SU-DHL-6 (cell line): ENCODE data around the gene STK32C.

ENCODE experiments used
- H2AFZ ChIP-seq: fragments of 200-600 bp; sonication (generic); 2 replicates; pipeline ENCODE4 v1.6.1; 2014; ENCODE audit warnings: low read depth, mild to moderate bottlenecking, moderate library complexity, mixed read lengths, antibody characterized with exemption, low read length; ENCODE audit not compliant: severe bottlenecking
- H3F3A ChIP-seq: fragments of 200-600 bp; shearing (Covaris generic); 2 replicates; pipeline ENCODE4 v1.6.0; 2016; ENCODE audit warnings: antibody characterized with exemption, mild to moderate bottlenecking; ENCODE audit not compliant: insufficient read depth
- H3K27ac ChIP-seq: fragments of 200-600 bp; sonication (generic); 2 replicates; pipeline ENCODE4 v1.5.1; 2016; ENCODE audit warnings: low read depth, mild to moderate bottlenecking, low read length, moderate library complexity, mixed read lengths
- H3K27me3 ChIP-seq: fragments of 200-600 bp; sonication (generic), shearing (Covaris generic); 2 replicates; pipeline ENCODE4 v1.6.0; 2014; ENCODE audit warnings: mild to moderate bottlenecking, low read length
- H3K36me3 ChIP-seq: fragments of 200-600 bp; sonication (generic); 2 replicates; pipeline ENCODE4 v1.6.1; 2014; ENCODE audit warnings: mild to moderate bottlenecking, low read length, mixed read lengths
- H3K4me2 ChIP-seq: fragments of 300-600, 200-600 bp; shearing (Covaris generic), sonication (generic); 2 replicates; pipeline ENCODE4 v1.6.0; 2014; ENCODE audit warnings: low read length, low read depth, mild to moderate bottlenecking; ENCODE audit not compliant: poor library complexity, severe bottlenecking
- H3K4me3 ChIP-seq: fragments of 200-600 bp; sonication (generic); 2 replicates; pipeline ENCODE4 v1.5.1; 2014; ENCODE audit warnings: antibody characterized with exemption, low read length, mild to moderate bottlenecking, mixed read lengths; ENCODE audit not compliant: insufficient read depth, poor library complexity, severe bottlenecking
- H3K79me2 ChIP-seq: fragments of 200-600 bp; sonication (generic); 2 replicates; pipeline ENCODE4 v1.6.1; 2014; ENCODE audit warnings: mild to moderate bottlenecking, low read length, moderate library complexity; ENCODE audit not compliant: insufficient read depth
- H3K9ac ChIP-seq: fragments of 200-600 bp; sonication (generic); 2 replicates; pipeline ENCODE4 v1.7.0; 2014; ENCODE audit warnings: mild to moderate bottlenecking, low read length
- H3K9me2 ChIP-seq: fragments of 200-600 bp; sonication (generic); replicated peaks from 2 replicates; pipeline ENCODE4 v1.6.1; 2014; ENCODE audit warnings: low read length; ENCODE audit not compliant: insufficient read depth
- H3K9me3 ChIP-seq: fragments of 200-600 bp; sonication (generic); 2 replicates; pipeline ENCODE4 v1.6.1; 2014; ENCODE audit warnings: low read length, mixed read lengths; ENCODE audit not compliant: insufficient read depth
- H4K20me1 ChIP-seq: fragments of 200-600 bp; sonication (generic); 2 replicates; pipeline ENCODE4 v1.6.1; 2014; ENCODE audit warnings: low read depth, mild to moderate bottlenecking, antibody characterized with exemption, low read length, moderate library complexity, mixed read lengths
- EZH2phosphoT487 ChIP-seq: fragments of 200-600 bp; sonication (generic), shearing (Covaris generic); conservative IDR thresholded peaks from 2 replicates; pipeline ENCODE4 v1.6.1; 2018; ENCODE audit warnings: mild to moderate bottlenecking, antibody characterized with exemption, low read length, moderate library complexity, mixed read lengths
- TF ChIP-seq, protein P1 (sequence below): fragments of 200-600 bp; sonication (generic); IDR thresholded peaks from one replicate; pipeline ENCODE4 v1.5.1; 2017; ENCODE audit warnings: antibody characterized with exemption, mild to moderate bottlenecking, low read length, moderate library complexity; ENCODE audit not compliant: insufficient read depth, poor library complexity, severe bottlenecking

STK32C gene

GRCh38 chr10:132201111-132201969 is 106.4 kb downstream of the STK32C start:
- no peaks in the 10 kb centered on the region for H4K20me1 ChIP-seq
- H3K9ac ChIP-seq: no peak overlapping the region
- H3K27me3 ChIP-seq: no peaks in the 10 kb centered on the region
- no peak overlapping the region for H3K4me2 ChIP-seq
- H3K9me2 ChIP-seq: no peaks in the 10 kb centered on the region
- no peak overlapping the region for H3K4me3 ChIP-seq
- no peaks in the 10 kb centered on the region for H3K79me2 ChIP-seq
- H3K36me3 ChIP-seq: no peaks in the 10 kb centered on the region
- no peak overlapping the region for H3K27ac ChIP-seq
- H3F3A ChIP-seq: no peaks in the 10 kb centered on the region
- H2AFZ ChIP-seq: no peak overlapping the region
- H3K9me3 ChIP-seq: no peaks in the 10 kb centered on the region
- TF ChIP-seq EZH2phosphoT487: no peak
- TF ChIP-seq, protein P1, sequence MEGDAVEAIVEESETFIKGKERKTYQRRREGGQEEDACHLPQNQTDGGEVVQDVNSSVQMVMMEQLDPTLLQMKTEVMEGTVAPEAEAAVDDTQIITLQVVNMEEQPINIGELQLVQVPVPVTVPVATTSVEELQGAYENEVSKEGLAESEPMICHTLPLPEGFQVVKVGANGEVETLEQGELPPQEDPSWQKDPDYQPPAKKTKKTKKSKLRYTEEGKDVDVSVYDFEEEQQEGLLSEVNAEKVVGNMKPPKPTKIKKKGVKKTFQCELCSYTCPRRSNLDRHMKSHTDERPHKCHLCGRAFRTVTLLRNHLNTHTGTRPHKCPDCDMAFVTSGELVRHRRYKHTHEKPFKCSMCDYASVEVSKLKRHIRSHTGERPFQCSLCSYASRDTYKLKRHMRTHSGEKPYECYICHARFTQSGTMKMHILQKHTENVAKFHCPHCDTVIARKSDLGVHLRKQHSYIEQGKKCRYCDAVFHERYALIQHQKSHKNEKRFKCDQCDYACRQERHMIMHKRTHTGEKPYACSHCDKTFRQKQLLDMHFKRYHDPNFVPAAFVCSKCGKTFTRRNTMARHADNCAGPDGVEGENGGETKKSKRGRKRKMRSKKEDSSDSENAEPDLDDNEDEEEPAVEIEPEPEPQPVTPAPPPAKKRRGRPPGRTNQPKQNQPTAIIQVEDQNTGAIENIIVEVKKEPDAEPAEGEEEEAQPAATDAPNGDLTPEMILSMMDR: no peak

DNA sequence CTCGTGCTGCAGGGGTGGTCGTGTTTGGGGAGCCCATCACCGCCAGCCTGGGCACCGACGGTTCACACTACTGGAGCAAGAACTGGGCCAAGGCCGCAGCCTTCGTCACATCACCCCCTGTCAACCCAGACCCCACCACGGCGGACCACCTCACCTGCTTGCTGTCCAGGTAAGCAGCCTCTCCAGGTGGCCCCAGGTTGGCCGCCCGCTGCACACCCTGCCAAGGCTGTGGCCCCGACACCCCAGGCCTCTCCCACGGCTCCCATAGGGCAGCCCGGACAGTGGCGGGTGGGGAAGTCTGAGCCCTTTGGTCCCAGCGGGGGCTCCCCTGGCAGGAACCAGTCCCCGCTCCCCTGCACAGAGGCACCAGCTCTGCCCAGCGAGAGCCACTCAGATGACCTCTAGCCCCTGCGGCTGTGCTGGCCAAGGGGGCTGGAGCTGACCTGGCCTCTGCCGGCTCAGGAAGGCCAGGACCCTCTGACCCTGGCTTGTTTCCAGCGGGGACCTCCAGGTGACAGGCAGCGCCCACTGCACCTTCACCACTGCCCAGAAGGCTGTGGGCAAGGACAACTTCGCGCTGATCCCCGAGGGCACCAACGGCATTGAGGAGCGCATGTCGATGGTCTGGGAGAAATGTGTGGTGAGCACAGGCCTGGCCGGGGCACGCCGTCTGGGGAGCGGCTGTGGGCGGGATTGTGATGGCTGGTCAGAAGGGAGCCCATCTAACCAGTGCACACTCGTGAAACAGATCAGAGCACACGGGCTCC is 107.2 kb downstream of the STK32C start:
- H3K4me3 ChIP-seq: no peak overlapping the region
- no peaks in the 10 kb centered on the region for H3K9me3 ChIP-seq
- no peaks in the 10 kb centered on the region for H3K79me2 ChIP-seq
- no peak for TF ChIP-seq EZH2phosphoT487
- TF ChIP-seq, protein P1: no peak
- H3K27me3 ChIP-seq: no peaks in the 10 kb centered on the region
- H4K20me1 ChIP-seq: no peaks in the 10 kb centered on the region
- H2AFZ ChIP-seq: no peak overlapping the region
- no peak overlapping the region for H3K4me2 ChIP-seq
- no peak overlapping the region for H3K9ac ChIP-seq
- no peak overlapping the region for H3K27ac ChIP-seq
- no peaks in the 10 kb centered on the region for H3K36me3 ChIP-seq
- no peaks in the 10 kb centered on the region for H3F3A ChIP-seq
- H3K9me2 ChIP-seq: no peaks in the 10 kb centered on the region

DNA sequence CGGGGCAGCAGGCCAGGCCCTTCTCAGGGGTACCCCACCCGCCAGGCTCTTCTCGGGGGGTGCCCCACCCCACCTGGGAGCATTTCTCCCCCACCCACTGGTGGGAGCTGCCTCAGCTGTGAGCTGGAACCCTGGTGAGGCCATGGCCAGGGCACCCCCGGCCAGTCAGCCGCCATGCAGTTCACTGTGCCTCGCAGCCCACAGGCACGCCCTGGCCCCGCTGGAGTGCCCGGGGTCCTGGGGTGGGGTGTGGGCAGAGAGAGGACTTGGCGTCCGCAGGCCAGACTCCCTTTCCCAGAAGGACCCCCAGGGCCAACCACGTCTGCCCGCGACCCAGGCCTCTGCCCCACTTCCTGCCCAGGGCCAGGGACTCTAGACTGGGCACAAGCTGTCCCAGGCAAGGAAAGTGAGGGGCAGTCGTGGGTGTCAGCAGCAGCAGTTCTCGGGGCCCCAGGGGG is 107.9 kb downstream of the STK32C start:
- Histone ChIP-seq H3K9me3 (no peaks in the 10 kb centered on the region), H3K4me3 (no peak overlapping the region), H2AFZ (no peak overlapping the region), H4K20me1 (no peaks in the 10 kb centered on the region), H3F3A (no peaks in the 10 kb centered on the region), H3K36me3 (no peaks in the 10 kb centered on the region), H3K79me2 (no peaks in the 10 kb centered on the region), H3K9me2 (no peaks in the 10 kb centered on the region), H3K27me3 (no peaks in the 10 kb centered on the region), H3K27ac (no peak overlapping the region), H3K9ac (no peak overlapping the region), H3K4me2 (no peak overlapping the region)
- TF ChIP-seq EZH2phosphoT487: no peak
- TF ChIP-seq, protein P1: no peak
